Esophagus squamous epithelium (tissue), 5 donors: Measurements from ENCODE around the gene SUSD4. TPM values are rescaled to one million over a fixed set of nuclear protein-coding genes. Genes with fewer than 3 reads are reported as not detected.

Experiments
- DNase-seq: peaks from one replicate; lab custom pipeline; 2025; lab: John Stamatoyannopoulos, UW
- H3K27ac ChIP-seq, 4 donors: fragments of 200-600 bp; sonication (generic); one replicate each; pipeline ENCODE4 v1.5.1; 2016 to 2019; ENCODE audit warnings: mild to moderate bottlenecking in 1 of 4
- H3K27me3 ChIP-seq, 4 donors: fragments of 200-600 bp; sonication (generic); 1 replicate in 3 of 4; 2 replicates in 1 of 4; pipeline versions ENCODE4 v1.5.1 to v1.6.0; 2017 to 2021; ENCODE audit warnings: antibody characterized with exemption in 1 of 4
- H3K36me3 ChIP-seq, 3 donors: fragments of 200-600 bp; sonication (generic); one replicate each; pipeline ENCODE4 v1.5.1; 2016 to 2019
- H3K4me1 ChIP-seq, 3 donors: fragments of 200-600 bp; sonication (generic); one replicate each; pipeline ENCODE4 v1.5.1; 2017 to 2019
- H3K4me3 ChIP-seq, 4 donors: fragments of 200-600 bp; sonication (generic); 1 replicate in 3 of 4; 2 replicates in 1 of 4; pipeline ENCODE4 v1.5.1; 2016 to 2019; ENCODE audit warnings: mild to moderate bottlenecking in 2 of 4, moderate library complexity in 1 of 4
- H3K9me3 ChIP-seq, 3 donors: fragments of 200-600 bp; sonication (generic); one replicate each; pipeline ENCODE4 v1.5.1; 2016 to 2019
- CTCF ChIP-seq, 6 experiments: fragments of 450-650 bp in 4 of 6; fragments of 200-600 bp in 2 of 6; sonication (generic) in 2 of 6; IDR thresholded peaks; one replicate each; pipeline ENCODE4 v1.5.1; 2016 to 2019; ENCODE audit warnings: antibody characterized with exemption in 6 of 6, mild to moderate bottlenecking in 4 of 6, moderate library complexity in 4 of 6
- POLR2A ChIP-seq, 4 donors: fragments of 450-650 bp; IDR thresholded peaks; one replicate each; pipeline ENCODE4 v1.6.1; 2017; ENCODE audit warnings: antibody characterized with exemption in 4 of 4, mild to moderate bottlenecking in 4 of 4, moderate library complexity in 3 of 4
- WGBS, 2 donors: methylation state at CpG; one replicate each; pipeline ENCODE4 v1.1.5; 2018; 5-methylcytosine and 5-hydroxymethylcytosine counted together
- intact Hi-C: fragments of 100-400 bp; cut with DNase I; formaldehyde crosslinking; loops from one replicate; pipeline ENCODE4 v1.15.0; 2022
- total RNA-seq, 4 donors: library from RNA; depleted of rRNA; stranded (reverse); fragments of >200 nt; gene quantifications; one replicate each; pipeline ENCODE4 v1.1.0, GENCODE V29; 2016
- donor health status: DM: yes; HTN: yes; CAD: no.

The SUSD4 gene
- total RNA-seq, 4 donors from 2014 or later, result 42.7 to 50.6 (median 46.5) TPM

- no peak for DNase-seq
- H3K36me3 ChIP-seq, result no peaks in the 10 kb centered on the region
- TF ChIP-seq POLR2A (IDR thresholded peaks at IDR 0.05) (no peak), CTCF (IDR thresholded peaks at IDR 0.05) (no peak)
- 82 to 83% methylated on average over 6 of the region's 6 CpGs for whole genome bisulfite sequencing, 2 donors
- peaks cover 0 to 6% (median 0%) of the 10 kb centered on the region in 4 donors for H3K27me3 ChIP-seq
- H3K4me1 ChIP-seq, result peaks cover 0 to 10% (median 0%) of the 10 kb centered on the region in 3 donors
- no peaks in the 10 kb centered on the region for H3K9me3 ChIP-seq
- H3K27ac ChIP-seq, result no peak overlapping the region
- no peak overlapping the region for H3K4me3 ChIP-seq
- intact Hi-C loops, result no loop called here
Measured at GRCh38 chr1:223200903-223201302, 163.1 kb downstream of the SUSD4 start.

GRCh38 chr1:223199094-223199647 lies 164.8 kb downstream of the SUSD4 start:
- no peaks in the 10 kb centered on the region for H3K36me3 ChIP-seq
- peaks cover 0 to 6% (median 0%) of the 10 kb centered on the region in 4 donors for H3K27me3 ChIP-seq
- no peak for TF ChIP-seq POLR2A (IDR thresholded peaks at IDR 0.05)
- no peak for TF ChIP-seq CTCF (IDR thresholded peaks at IDR 0.05)
- no peak overlapping the region for H3K27ac ChIP-seq
- intact Hi-C loops, result no loop called here
- peaks cover 0 to 10% (median 0%) of the 10 kb centered on the region in 3 donors for H3K4me1 ChIP-seq
- H3K4me3 ChIP-seq, result no peak overlapping the region
- no peak for DNase-seq
- 67 to 75% methylated on average over 2 of the region's 2 CpGs for WGBS, 2 donors
- no peaks in the 10 kb centered on the region for H3K9me3 ChIP-seq

GRCh38 chr1:223198628-223198965 lies 165.4 kb downstream of the SUSD4 start:
- H3K27ac ChIP-seq, result no peak overlapping the region

GRCh38 chr1:223197923-223198627 lies 165.9 kb downstream of the SUSD4 start:
- intact Hi-C loops, result no loop called here
- H3K4me1 ChIP-seq, result peaks cover 0 to 10% (median 0%) of the 10 kb centered on the region in 3 donors
- H3K4me3 ChIP-seq, result no peak overlapping the region
- no peaks in the 10 kb centered on the region for H3K9me3 ChIP-seq
- no peak for DNase-seq
- WGBS, 2 donors, result 56 to 67% methylated on average over 4 of the region's 4 CpGs
- H3K36me3 ChIP-seq, result no peaks in the 10 kb centered on the region
- H3K27ac ChIP-seq, result no peak overlapping the region
- peaks cover 0 to 4% (median 0%) of the 10 kb centered on the region in 4 donors for H3K27me3 ChIP-seq
- TF ChIP-seq CTCF (IDR thresholded peaks at IDR 0.05) (no peak), POLR2A (IDR thresholded peaks at IDR 0.05) (no peak)

More at GRCh38 chr1:223198628-223198965, 165.4 kb downstream of the SUSD4 start:
- H3K36me3 ChIP-seq, result no peaks in the 10 kb centered on the region
- no peaks in the 10 kb centered on the region for H3K9me3 ChIP-seq
- peaks cover 0 to 6% (median 0%) of the 10 kb centered on the region in 4 donors for H3K27me3 ChIP-seq
- 57 to 78% methylated on average over 3 of the region's 3 CpGs for WGBS, 2 donors
- H3K4me3 ChIP-seq, result no peak overlapping the region
- H3K4me1 ChIP-seq, result peaks cover 0 to 10% (median 0%) of the 10 kb centered on the region in 3 donors
- intact Hi-C loops, result no loop called here
- no peak for DNase-seq
- TF ChIP-seq POLR2A (IDR thresholded peaks at IDR 0.05), result no peak
- no peak for TF ChIP-seq CTCF (IDR thresholded peaks at IDR 0.05)
